Measurements from ENCODE around the gene HOOK1.

Gene HOOK1

DNA sequence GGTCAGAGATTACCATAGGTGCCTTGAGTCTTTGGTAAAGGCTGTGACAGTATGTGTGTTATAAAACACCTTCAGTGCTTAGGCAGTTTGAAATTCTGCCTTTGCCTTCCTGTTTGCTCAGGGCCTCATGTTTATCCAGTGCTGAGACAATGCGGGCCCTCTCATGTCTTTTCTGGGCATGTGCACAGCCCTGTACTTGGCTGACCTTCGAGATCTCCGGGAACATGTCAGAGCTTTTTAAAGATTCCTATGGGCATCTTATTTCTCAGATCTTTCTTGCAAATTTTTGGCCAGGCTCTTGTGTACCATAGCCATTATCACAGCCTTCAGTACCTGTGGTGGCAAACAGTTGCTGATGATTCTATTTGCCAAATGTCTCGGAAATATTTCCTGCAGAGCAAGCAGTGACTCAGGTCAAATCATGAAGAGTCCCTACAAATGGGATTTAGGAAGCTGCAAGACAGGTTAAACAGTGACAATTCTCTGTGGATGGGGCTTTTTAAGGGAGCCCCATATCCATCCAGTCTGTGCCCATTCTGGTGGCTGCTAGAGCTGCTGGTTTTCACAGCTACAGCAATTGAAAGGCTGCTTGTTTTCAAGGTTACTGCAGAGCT is 42.1 kb downstream of the HOOK1 start:
- H2AFZ ChIP-seq (ENCODE audit: low read length, unreplicated experiment): no peak overlapping the region

GRCh38 chr1:59857679-59858354 is 43.1 kb downstream of the HOOK1 start:
- H3K4me3 ChIP-seq (ENCODE audit: low read depth, low read length): no peak overlapping the region
- no peaks in the 10 kb centered on the region for H3K4me1 ChIP-seq (ENCODE audit: control insufficient read depth, insufficient read depth, low read length, unreplicated experiment)
- H3K36me3 ChIP-seq (ENCODE audit: insufficient read depth, low read length): no peaks in the 10 kb centered on the region
- H3K79me2 ChIP-seq (ENCODE audit: control insufficient read depth, insufficient read depth, low read length, unreplicated experiment): no peaks in the 10 kb centered on the region
- H3K27me3 ChIP-seq (ENCODE audit: insufficient read depth, low read length): peaks cover 4% of the 10 kb centered on the region
- H2AFZ ChIP-seq (ENCODE audit: low read length, unreplicated experiment): no peak overlapping the region
- no peak overlapping the region for H3K27ac ChIP-seq (ENCODE audit: low read depth, low read length)

More for the DNA sequence above, 42.1 kb downstream of the HOOK1 start:
- H3K4me1 ChIP-seq (ENCODE audit: control insufficient read depth, insufficient read depth, low read length, unreplicated experiment): no peaks in the 10 kb centered on the region
- no peak overlapping the region for H3K27ac ChIP-seq (ENCODE audit: low read depth, low read length)
- no peaks in the 10 kb centered on the region for H3K79me2 ChIP-seq (ENCODE audit: control insufficient read depth, insufficient read depth, low read length, unreplicated experiment)
- H3K27me3 ChIP-seq (ENCODE audit: insufficient read depth, low read length): peaks cover 4% of the 10 kb centered on the region
- no peak overlapping the region for H3K4me3 ChIP-seq (ENCODE audit: low read depth, low read length)
- H3K36me3 ChIP-seq (ENCODE audit: insufficient read depth, low read length): no peaks in the 10 kb centered on the region

DNA sequence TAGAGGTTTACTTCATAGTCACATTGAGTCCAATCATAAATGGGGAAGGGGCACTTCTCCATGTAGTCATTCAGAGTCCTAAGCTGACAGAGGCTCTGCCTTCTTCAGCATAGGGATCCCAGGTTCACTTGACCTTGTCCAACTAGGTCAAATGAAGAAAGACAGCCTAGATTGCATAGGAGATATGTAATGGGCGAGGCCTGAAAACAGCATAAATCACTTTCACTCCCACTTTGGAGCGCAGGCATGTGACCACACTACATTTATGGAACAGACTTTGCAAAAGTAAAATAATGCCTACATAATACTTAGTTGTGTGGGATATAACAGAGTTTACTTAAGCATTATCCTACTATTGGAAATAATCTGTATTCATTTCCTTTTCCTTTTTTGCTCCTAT is 51.7 kb downstream of the HOOK1 start:
- 0 out of 2 replicates have a peak, but pooled peaks cover 9% of the 10 kb centered on the region for H3K27me3 ChIP-seq (ENCODE audit: insufficient read depth, low read length)
- no peak overlapping the region for H3K27ac ChIP-seq (ENCODE audit: low read depth, low read length)
- no peak overlapping the region for H3K4me3 ChIP-seq (ENCODE audit: low read depth, low read length)
- H3K4me1 ChIP-seq (ENCODE audit: control insufficient read depth, insufficient read depth, low read length, unreplicated experiment): no peaks in the 10 kb centered on the region
- no peak overlapping the region for H2AFZ ChIP-seq (ENCODE audit: low read length, unreplicated experiment)
- no peaks in the 10 kb centered on the region for H3K36me3 ChIP-seq (ENCODE audit: insufficient read depth, low read length)
- H3K79me2 ChIP-seq (ENCODE audit: control insufficient read depth, insufficient read depth, low read length, unreplicated experiment): no peaks in the 10 kb centered on the region

DNA sequence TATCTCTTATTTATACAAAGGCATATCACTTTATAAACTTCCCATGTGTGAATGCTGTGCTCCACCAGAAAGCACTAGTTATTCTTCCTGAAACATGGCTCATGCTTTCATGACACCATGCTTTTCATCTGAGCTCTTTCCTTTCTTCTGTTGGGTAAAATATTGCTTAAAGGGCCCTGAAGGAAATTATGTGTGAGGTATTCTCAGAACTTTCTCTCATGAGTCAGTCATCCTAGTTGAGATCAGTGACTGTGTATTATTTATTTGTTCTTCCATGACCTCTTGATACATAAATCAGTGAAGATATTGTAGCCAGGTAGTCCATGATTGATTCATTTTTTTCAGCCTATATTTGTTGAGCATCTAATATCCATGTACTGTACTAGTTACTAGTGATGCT is 57.0 kb downstream of the HOOK1 start:
- 0 out of 2 replicates have a peak, but pooled peaks cover 9% of the 10 kb centered on the region for H3K27me3 ChIP-seq (ENCODE audit: insufficient read depth, low read length)
- H3K4me3 ChIP-seq (ENCODE audit: low read depth, low read length): no peak overlapping the region
- H3K79me2 ChIP-seq (ENCODE audit: control insufficient read depth, insufficient read depth, low read length, unreplicated experiment): no peaks in the 10 kb centered on the region
- no peaks in the 10 kb centered on the region for H3K4me1 ChIP-seq (ENCODE audit: control insufficient read depth, insufficient read depth, low read length, unreplicated experiment)
- H2AFZ ChIP-seq (ENCODE audit: low read length, unreplicated experiment): no peak overlapping the region
- no peak overlapping the region for H3K27ac ChIP-seq (ENCODE audit: low read depth, low read length)
- H3K36me3 ChIP-seq (ENCODE audit: insufficient read depth, low read length): no peaks in the 10 kb centered on the region

DNA sequence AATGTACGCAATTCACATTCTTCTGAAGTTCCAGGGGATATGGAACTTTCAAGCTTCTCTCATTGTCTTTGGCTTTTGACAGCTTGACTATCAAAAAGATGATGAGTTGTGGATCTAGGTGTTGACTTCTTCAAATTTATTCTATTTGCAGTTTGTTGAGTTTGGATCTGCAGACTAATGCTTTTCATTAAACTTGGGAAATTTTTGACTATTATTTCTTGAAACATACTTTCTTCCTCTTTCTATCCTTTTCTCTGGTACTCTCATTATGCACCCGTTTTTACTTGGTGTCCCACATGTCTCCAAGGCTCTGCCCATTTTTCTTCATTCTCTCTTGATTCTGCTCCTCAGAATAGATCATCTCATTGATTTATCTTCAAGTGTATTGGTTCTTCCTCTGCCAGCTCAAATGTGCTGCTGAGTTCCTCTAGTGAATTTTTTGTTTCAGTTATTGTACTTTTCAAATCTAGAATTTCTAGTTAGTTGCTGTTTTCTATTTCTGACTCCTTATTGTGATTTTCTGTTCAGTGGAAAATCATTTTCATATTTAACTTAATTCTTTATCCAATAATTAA is 62.4 kb downstream of the HOOK1 start:
- H3K27me3 ChIP-seq (ENCODE audit: insufficient read depth, low read length): peaks cover 12% of the 10 kb centered on the region

DNA sequence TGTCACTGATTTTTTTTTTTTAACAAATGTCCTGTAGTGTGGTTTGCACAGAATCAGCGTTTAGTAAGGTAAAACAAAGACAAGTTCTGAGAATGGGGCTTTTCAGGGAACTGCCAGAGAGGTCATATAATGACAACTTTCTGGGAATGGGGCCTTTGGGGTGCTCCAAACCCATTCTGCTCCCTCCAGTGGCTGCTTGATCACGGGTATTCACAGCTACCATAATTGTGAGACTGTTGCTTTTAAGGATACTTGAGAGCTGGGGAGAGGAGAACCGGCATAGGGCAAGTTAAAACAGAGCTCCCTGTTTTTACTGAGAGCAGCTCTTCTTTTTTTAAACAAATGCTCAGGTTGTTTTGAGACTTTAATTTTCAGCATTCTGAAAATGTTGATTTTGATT is 63.6 kb downstream of the HOOK1 start:
- peaks cover 12% of the 10 kb centered on the region for H3K27me3 ChIP-seq (ENCODE audit: insufficient read depth, low read length)
- no peaks in the 10 kb centered on the region for H3K36me3 ChIP-seq (ENCODE audit: insufficient read depth, low read length)
- H3K4me3 ChIP-seq (ENCODE audit: low read depth, low read length): no peak overlapping the region
- H3K27ac ChIP-seq (ENCODE audit: low read depth, low read length): no peak overlapping the region
- no peak overlapping the region for H2AFZ ChIP-seq (ENCODE audit: low read length, unreplicated experiment)
- no peaks in the 10 kb centered on the region for H3K4me1 ChIP-seq (ENCODE audit: control insufficient read depth, insufficient read depth, low read length, unreplicated experiment)
- no peaks in the 10 kb centered on the region for H3K79me2 ChIP-seq (ENCODE audit: control insufficient read depth, insufficient read depth, low read length, unreplicated experiment)

More for the DNA sequence above, 62.4 kb downstream of the HOOK1 start:
- Histone ChIP-seq H2AFZ (ENCODE audit: low read length, unreplicated experiment) (no peak overlapping the region), H3K36me3 (ENCODE audit: insufficient read depth, low read length) (no peaks in the 10 kb centered on the region), H3K4me1 (ENCODE audit: control insufficient read depth, insufficient read depth, low read length, unreplicated experiment) (no peaks in the 10 kb centered on the region), H3K27ac (ENCODE audit: low read depth, low read length) (no peak overlapping the region), H3K79me2 (ENCODE audit: control insufficient read depth, insufficient read depth, low read length, unreplicated experiment) (no peaks in the 10 kb centered on the region), H3K4me3 (ENCODE audit: low read depth, low read length) (no peak overlapping the region)

DNA sequence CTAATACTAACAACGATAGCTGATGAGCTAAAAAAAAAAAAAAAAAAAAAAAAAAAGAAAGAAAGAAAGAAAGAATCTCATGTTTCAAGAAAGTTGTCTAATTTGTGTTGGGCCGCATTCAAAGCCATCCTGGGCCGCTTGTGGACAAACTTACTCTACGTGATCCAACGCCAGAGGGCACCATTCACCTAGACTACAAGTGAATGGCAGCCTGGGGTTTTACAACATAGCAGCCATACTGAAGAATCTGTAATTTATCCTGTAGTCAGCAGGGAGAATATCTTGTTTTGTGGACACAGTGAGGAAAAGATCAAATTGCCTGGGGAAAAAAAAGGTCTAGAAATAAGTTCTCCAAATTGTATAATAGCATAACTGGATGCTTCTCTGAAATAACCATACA is 64.8 kb downstream of the HOOK1 start:
- H2AFZ ChIP-seq (ENCODE audit: low read length, unreplicated experiment): no peak overlapping the region
- H3K27ac ChIP-seq (ENCODE audit: low read depth, low read length): no peak overlapping the region
- no peaks in the 10 kb centered on the region for H3K36me3 ChIP-seq (ENCODE audit: insufficient read depth, low read length)

GRCh38 chr1:59879996-59880505 is 65.3 kb downstream of the HOOK1 start:
- Histone ChIP-seq H3K27ac (ENCODE audit: low read depth, low read length) (no peak overlapping the region), H3K27me3 (ENCODE audit: insufficient read depth, low read length) (peaks cover 24% of the 10 kb centered on the region), H3K4me1 (ENCODE audit: control insufficient read depth, insufficient read depth, low read length, unreplicated experiment) (no peaks in the 10 kb centered on the region), H3K79me2 (ENCODE audit: control insufficient read depth, insufficient read depth, low read length, unreplicated experiment) (no peaks in the 10 kb centered on the region), H3K36me3 (ENCODE audit: insufficient read depth, low read length) (no peaks in the 10 kb centered on the region), H3K4me3 (ENCODE audit: low read depth, low read length) (no peak overlapping the region), H2AFZ (ENCODE audit: low read length, unreplicated experiment) (no peak overlapping the region)

More for the DNA sequence above, 64.8 kb downstream of the HOOK1 start:
- H3K4me1 ChIP-seq (ENCODE audit: control insufficient read depth, insufficient read depth, low read length, unreplicated experiment): no peaks in the 10 kb centered on the region
- H3K4me3 ChIP-seq (ENCODE audit: low read depth, low read length): no peak overlapping the region
- peaks cover 19% of the 10 kb centered on the region for H3K27me3 ChIP-seq (ENCODE audit: insufficient read depth, low read length)
- H3K79me2 ChIP-seq (ENCODE audit: control insufficient read depth, insufficient read depth, low read length, unreplicated experiment): no peaks in the 10 kb centered on the region

- no peaks in the 10 kb centered on the region for H3K36me3 ChIP-seq (ENCODE audit: insufficient read depth, low read length)
- H3K27me3 ChIP-seq (ENCODE audit: insufficient read depth, low read length): peaks cover 28% of the 10 kb centered on the region
- H3K27ac ChIP-seq (ENCODE audit: low read depth, low read length): no peak overlapping the region
- no peaks in the 10 kb centered on the region for H3K79me2 ChIP-seq (ENCODE audit: control insufficient read depth, insufficient read depth, low read length, unreplicated experiment)
- H3K4me1 ChIP-seq (ENCODE audit: control insufficient read depth, insufficient read depth, low read length, unreplicated experiment): no peaks in the 10 kb centered on the region
- H2AFZ ChIP-seq (ENCODE audit: low read length, unreplicated experiment): no peak overlapping the region
- H3K4me3 ChIP-seq (ENCODE audit: low read depth, low read length): no peak overlapping the region
Measured at GRCh38 chr1:59880735-59881134, 66.0 kb downstream of the HOOK1 start.

DNA sequence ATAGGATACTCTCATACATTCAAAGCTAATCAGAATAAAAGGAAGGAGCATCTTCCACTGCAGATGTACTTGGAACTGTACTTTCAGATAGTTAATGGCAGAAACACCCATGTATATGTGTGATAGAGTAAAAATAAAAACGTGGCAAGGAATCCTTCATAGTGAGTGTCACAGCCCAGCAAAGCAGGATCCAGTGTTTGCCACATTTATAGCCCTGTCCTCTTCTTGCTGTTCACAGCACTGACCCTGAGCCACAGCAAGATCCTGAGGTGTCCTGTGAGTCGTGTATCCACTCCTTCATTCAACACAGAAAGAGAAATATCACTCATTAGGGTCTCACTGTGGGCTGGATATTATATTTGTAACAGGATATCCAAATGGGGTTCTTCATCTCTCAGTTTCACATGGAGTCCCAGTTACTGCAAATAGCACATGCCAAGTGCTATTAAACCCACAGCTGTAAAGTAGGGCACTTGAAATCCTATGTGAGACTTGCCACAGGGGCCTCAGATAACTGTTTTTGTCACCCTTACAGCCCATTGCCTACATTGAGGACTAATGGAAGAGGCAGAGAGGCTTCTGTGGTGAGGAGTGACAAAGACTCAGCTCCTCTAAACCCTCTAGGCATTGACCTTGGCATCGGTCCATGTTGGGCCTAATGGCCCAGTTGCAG is 70.5 kb downstream of the HOOK1 start:
- no peak overlapping the region for H3K4me3 ChIP-seq (ENCODE audit: low read depth, low read length)
- H3K27me3 ChIP-seq (ENCODE audit: insufficient read depth, low read length): peaks cover 36% of the 10 kb centered on the region
- H3K36me3 ChIP-seq (ENCODE audit: insufficient read depth, low read length): no peaks in the 10 kb centered on the region
- H2AFZ ChIP-seq (ENCODE audit: low read length, unreplicated experiment): no peak overlapping the region
- H3K4me1 ChIP-seq (ENCODE audit: control insufficient read depth, insufficient read depth, low read length, unreplicated experiment): no peaks in the 10 kb centered on the region
- no peak overlapping the region for H3K27ac ChIP-seq (ENCODE audit: low read depth, low read length)
- no peaks in the 10 kb centered on the region for H3K79me2 ChIP-seq (ENCODE audit: control insufficient read depth, insufficient read depth, low read length, unreplicated experiment)
